ENCODE measurements around the gene MICAL2.

Gene MICAL2

DNA sequence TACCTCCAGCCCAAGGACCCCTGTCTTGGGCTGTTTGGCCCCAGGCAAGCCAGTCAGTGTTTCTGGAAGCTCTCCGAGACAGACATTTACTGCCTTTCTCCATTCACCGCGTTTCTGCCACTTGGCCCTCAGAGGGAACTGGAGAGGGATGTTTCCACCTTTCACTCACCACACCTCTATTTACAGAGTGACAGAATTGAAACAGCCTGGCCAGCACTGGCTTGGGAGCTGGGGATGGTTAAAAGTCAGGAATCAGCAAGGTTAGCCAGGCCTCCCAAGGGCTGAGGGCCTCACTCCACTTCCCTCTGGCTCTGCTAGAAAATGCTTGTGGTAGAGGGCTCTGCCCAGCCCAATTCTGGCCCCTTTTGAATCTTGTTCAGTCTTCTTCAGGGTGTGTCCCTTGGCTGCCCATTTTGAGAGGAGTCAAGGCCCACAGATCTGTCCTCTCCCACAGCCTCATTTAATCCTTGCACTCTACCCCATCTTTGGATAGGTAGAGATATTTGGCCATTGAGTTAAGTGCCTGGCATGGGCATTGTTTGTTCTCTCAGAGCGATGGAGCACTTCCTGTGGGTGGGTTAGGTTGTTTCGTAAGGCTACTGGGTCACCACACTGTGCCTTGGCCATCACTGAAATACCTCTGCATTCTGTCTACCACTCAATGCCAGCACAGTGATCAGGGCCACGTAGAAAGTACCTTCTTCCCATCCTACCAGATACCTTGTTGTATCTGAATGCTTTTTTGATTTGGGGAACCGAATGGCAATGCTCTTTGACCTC lies 119.2 kb downstream of the MICAL2 start:
- no peak for TF ChIP-seq CTCF (conservative IDR thresholded peaks at IDR 0.05; ENCODE audit: low read depth, low read length)
- no peak for DNase-seq (ENCODE audit: low read depth)

GRCh38 chr11:12232160-12232559 lies 121.8 kb downstream of the MICAL2 start:
- DNase-seq (ENCODE audit: low read depth) = no peak
- no peak for TF ChIP-seq CTCF (conservative IDR thresholded peaks at IDR 0.05; ENCODE audit: low read depth, low read length)
- no peak overlapping the region for H3K4me3 ChIP-seq (ENCODE audit: low read length)

More for the DNA sequence above, 119.2 kb downstream of the MICAL2 start:
- no peak overlapping the region for H3K4me3 ChIP-seq (ENCODE audit: low read length)

- no peak for DNase-seq (ENCODE audit: low read depth)
- TF ChIP-seq CTCF (conservative IDR thresholded peaks at IDR 0.05; ENCODE audit: low read depth, low read length) = no peak
Measured at GRCh38 chr11:12232817-12233601, 122.6 kb downstream of the MICAL2 start.

GRCh38 chr11:12233602-12233925 lies 123.2 kb downstream of the MICAL2 start:
- no peak for DNase-seq (ENCODE audit: low read depth)
- no peak overlapping the region for H3K4me3 ChIP-seq (ENCODE audit: low read length)
- TF ChIP-seq CTCF (conservative IDR thresholded peaks at IDR 0.05; ENCODE audit: low read depth, low read length) = no peak

More at GRCh38 chr11:12232817-12233601, 122.6 kb downstream of the MICAL2 start:
- H3K4me3 ChIP-seq (ENCODE audit: low read length) = no peak overlapping the region

DNA sequence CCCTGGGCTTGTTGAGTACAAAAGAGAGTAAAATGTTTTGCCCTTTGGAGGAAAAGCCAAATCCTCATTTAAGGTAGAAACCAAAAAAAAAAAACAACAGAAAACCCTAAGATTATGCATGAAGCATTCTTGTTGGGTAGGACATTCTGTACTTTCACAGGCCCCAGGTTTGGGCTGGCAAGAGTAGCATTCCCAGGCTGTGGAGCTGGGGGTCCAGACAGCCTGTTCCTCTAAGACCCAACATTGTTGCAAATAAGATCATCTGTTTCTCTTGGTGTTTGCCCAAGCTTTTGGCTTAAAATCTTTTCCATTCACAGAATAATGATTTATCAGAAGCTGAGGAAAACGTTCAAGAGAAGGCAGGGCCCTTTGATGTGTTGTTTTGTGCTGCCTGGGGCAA lies 123.8 kb downstream of the MICAL2 start:
- no peak for TF ChIP-seq CTCF (conservative IDR thresholded peaks at IDR 0.05; ENCODE audit: low read depth, low read length)
- no peak overlapping the region for H3K4me3 ChIP-seq (ENCODE audit: low read length)
- DNase-seq (ENCODE audit: low read depth) = no peak

DNA sequence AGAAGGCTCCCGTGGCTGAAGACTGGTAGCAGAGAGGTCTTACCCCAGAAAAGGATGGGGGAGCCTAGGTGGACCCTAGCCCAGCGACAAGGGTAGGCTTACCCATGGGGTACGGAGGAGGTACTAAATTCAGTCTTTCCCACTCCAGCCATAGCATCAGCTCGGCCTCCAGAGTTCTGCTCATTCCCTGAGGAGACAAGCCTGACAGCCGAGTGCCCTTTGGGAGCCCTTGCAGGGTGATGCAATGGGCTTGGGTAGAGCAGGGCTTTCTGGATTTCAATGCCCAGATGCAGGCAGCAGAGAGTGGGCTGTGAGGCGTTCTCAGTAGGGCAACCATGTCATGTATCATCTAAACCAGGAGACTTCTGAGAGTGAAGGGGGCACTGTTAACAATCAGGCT lies 124.7 kb downstream of the MICAL2 start:
- DNase-seq (ENCODE audit: low read depth) = no peak
- no peak overlapping the region for H3K4me3 ChIP-seq (ENCODE audit: low read length)
- TF ChIP-seq CTCF (conservative IDR thresholded peaks at IDR 0.05; ENCODE audit: low read depth, low read length) = no peak

DNA sequence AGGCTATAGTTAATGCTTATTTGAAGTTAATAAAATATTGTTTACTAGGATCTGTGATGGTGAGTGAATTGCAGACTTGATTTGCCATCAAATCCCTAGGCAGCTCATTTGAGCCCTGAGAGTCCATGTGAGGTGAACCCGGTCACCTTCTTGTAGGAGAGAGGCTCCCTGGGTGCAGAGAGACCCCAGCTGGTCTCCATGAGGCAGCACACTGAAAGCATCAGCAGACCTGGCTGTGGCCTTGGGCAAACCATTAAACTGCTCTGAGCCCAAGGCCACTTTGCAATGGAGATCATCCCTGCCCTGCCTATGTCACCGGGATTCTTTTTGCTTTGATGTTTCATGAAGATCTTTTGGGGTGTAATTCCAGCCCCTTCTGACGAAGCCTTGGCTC lies 125.2 kb downstream of the MICAL2 start:
- DNase-seq (ENCODE audit: low read depth) = no peak
- no peak overlapping the region for H3K4me3 ChIP-seq (ENCODE audit: low read length)
- TF ChIP-seq CTCF (conservative IDR thresholded peaks at IDR 0.05; ENCODE audit: low read depth, low read length) = peak; percentile 34

Measured in retinal pigment epithelial cell (primary cell).